Tibial artery (tissue), 4 donors: ENCODE measurements around the gene ACTN1.

Experiments used
- DNase-seq, 2 donors: peaks; one replicate each; pipeline ENCODE4 v3.0.0-alpha.2; 2019
- H3K27ac ChIP-seq, 2 donors: fragments of 200-600 bp; sonication (generic) in 1 of 2; 1 replicate in 1 of 2; 2 replicates in 1 of 2; pipeline ENCODE4 v1.5.1; 2018 to 2019; ENCODE audit warnings: mild to moderate bottlenecking in 1 of 2
- H3K27me3 ChIP-seq, 2 donors: fragments of 200-600 bp; sonication (generic) in 1 of 2; one replicate each; pipeline versions ENCODE4 v1.5.1 to v1.6.0; 2016 to 2019
- H3K36me3 ChIP-seq, 3 donors: fragments of 200-600 bp; sonication (generic) in 2 of 3; one replicate each; pipeline ENCODE4 v1.5.1; 2016 to 2019; ENCODE audit warnings: mild to moderate bottlenecking in 2 of 3
- H3K4me1 ChIP-seq, 4 donors: fragments of 200-600 bp; sonication (generic) in 2 of 4; 1 replicate in 3 of 4; 2 replicates in 1 of 4; pipeline ENCODE4 v1.5.1; 2016 to 2019
- H3K4me3 ChIP-seq, 2 donors: fragments of 200-600 bp; sonication (generic) in 1 of 2; 1 replicate in 1 of 2; 2 replicates in 1 of 2; pipeline ENCODE4 v1.5.1; 2018 to 2019; ENCODE audit warnings: mild to moderate bottlenecking in 2 of 2
- H3K9me3 ChIP-seq, 3 donors: fragments of 200-600 bp; sonication (generic) in 1 of 3; one replicate each; pipeline ENCODE4 v1.5.1; 2016 to 2019
- intact Hi-C: fragments of 100-400 bp; cut with DNase I; formaldehyde crosslinking; loops from one replicate; pipeline ENCODE4 v1.15.0; 2023; ENCODE audit warnings: low total_unique reads
- TF ChIP-seq, protein P1 (sequence below), 2 experiments: fragments of 200-600 bp in 1 of 2; fragments of 450-650 bp in 1 of 2; IDR thresholded peaks; one replicate each; pipeline ENCODE4 v1.5.1; 2017 to 2019; ENCODE audit warnings: antibody characterized with exemption in 2 of 2, mild to moderate bottlenecking in 1 of 2, moderate library complexity in 1 of 2

Gene ACTN1

DNA sequence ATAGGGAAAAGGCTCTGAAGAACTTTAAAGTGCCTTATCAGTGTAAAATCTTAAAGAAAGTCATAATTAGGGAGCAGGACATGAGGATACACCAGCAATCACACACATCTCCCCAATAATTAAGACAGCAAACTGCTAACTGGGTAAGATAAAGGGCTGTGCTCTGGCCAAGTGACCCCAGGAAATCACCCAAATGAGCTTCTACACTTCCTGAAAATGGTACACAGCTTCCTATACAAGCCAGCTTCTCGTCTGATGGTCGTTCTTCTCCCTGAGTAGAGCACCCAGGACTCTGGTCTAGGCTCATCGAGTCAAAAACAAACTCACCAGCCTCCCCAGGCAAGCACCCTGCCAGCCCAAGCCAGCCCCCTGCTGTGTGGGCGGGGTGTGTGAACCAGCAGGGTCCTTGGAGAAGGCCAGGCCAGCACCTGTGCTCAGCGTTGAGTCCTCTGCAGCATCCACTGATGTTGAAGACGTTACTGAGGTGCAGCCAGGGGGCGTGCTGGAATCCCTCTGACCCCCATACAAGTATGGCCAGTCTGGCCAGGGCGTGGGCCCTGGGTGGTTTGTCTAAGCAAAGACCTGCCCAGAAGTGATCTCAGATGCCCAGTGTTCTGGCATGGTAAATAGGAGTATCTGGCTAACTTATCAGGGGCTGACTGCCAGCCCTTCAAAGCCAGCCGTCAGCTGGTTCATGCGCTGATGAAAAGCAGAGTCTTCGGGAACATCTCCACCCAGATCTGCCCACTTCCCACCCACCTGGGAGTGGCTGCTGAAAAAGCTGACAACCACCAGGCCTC lies 41.4 kb downstream of the ACTN1 start:
- peak overlapping the region in 1 of 2 donors; percentile 10 for H3K4me3 ChIP-seq
- H3K9me3 ChIP-seq, result no peaks in the 10 kb centered on the region
- no peaks in the 10 kb centered on the region for H3K36me3 ChIP-seq
- intact Hi-C loops, result no loop called here
- peak overlapping the region; percentile 97 to 100 for H3K27ac ChIP-seq
- peaks cover 12 to 98% (median 92%) of the 10 kb centered on the region in 4 donors for H3K4me1 ChIP-seq
- DNase-seq, result peak; percentile 58 to 85
- H3K27me3 ChIP-seq, result no peaks in the 10 kb centered on the region
- TF ChIP-seq, protein P1, sequence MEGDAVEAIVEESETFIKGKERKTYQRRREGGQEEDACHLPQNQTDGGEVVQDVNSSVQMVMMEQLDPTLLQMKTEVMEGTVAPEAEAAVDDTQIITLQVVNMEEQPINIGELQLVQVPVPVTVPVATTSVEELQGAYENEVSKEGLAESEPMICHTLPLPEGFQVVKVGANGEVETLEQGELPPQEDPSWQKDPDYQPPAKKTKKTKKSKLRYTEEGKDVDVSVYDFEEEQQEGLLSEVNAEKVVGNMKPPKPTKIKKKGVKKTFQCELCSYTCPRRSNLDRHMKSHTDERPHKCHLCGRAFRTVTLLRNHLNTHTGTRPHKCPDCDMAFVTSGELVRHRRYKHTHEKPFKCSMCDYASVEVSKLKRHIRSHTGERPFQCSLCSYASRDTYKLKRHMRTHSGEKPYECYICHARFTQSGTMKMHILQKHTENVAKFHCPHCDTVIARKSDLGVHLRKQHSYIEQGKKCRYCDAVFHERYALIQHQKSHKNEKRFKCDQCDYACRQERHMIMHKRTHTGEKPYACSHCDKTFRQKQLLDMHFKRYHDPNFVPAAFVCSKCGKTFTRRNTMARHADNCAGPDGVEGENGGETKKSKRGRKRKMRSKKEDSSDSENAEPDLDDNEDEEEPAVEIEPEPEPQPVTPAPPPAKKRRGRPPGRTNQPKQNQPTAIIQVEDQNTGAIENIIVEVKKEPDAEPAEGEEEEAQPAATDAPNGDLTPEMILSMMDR (IDR thresholded peaks at IDR 0.05), result peak in 1 of 2 experiments; percentile 26

DNA sequence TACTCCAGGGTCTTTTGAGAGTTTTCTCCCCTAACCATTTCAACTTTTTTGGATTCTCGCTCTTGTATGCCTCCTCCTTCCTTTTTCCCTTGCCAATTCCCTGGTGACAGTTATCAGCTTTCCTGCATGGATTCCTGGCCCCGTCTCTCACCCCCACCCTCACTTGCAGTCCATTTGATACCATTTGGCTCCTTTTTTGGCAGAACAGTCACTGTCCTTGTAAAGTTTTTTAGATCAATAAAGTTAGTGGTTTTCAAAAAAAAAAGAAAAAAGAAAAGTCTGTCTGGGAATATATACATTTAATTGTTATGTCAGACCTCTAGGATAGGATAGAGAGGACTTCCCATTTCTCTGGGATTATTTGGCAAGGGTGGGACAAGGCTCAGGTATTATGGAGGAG lies 42.1 kb downstream of the ACTN1 start:
- peak overlapping the region in 1 of 2 donors; percentile 27 for H3K4me3 ChIP-seq
- H3K4me1 ChIP-seq, result peaks cover 9 to 98% (median 90%) of the 10 kb centered on the region in 4 donors
- no peaks in the 10 kb centered on the region for H3K9me3 ChIP-seq
- H3K27me3 ChIP-seq, result no peaks in the 10 kb centered on the region
- TF ChIP-seq, protein P1 (IDR thresholded peaks at IDR 0.05), result no peak
- no peak for DNase-seq
- H3K36me3 ChIP-seq, result no peaks in the 10 kb centered on the region
- peak overlapping the region; percentile 97 to 100 for H3K27ac ChIP-seq
- intact Hi-C loops, result no loop called here

DNA sequence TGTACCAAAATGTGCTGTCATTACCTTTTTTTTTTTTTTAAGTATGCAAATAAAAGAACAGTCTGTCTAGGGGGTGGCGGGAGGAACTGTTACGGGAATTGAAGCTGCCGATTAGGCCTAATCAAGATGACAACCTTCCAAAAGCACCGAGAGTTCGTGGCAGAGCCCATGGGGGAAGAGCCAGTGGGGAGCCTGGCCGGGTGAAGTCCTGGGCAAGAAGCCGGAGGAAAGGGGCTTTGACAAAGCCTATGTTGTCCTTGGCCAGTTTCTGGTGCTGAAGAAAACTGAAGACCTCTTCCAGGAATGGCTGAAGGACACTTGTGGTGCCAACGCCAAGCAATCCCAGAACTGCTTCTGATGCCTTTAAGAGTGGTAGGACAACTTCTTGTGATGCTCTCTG lies 42.6 kb downstream of the ACTN1 start:
- peaks cover 9 to 98% (median 90%) of the 10 kb centered on the region in 4 donors for H3K4me1 ChIP-seq
- no peaks in the 10 kb centered on the region for H3K27me3 ChIP-seq
- peak overlapping the region in 1 of 2 donors; percentile 27 for H3K4me3 ChIP-seq
- DNase-seq, result no peak
- no peaks in the 10 kb centered on the region for H3K9me3 ChIP-seq
- TF ChIP-seq, protein P1 (IDR thresholded peaks at IDR 0.05), result no peak
- intact Hi-C loops, result no loop called here
- H3K27ac ChIP-seq, result peak overlapping the region; percentile 97 to 100
- H3K36me3 ChIP-seq, result no peaks in the 10 kb centered on the region

DNA sequence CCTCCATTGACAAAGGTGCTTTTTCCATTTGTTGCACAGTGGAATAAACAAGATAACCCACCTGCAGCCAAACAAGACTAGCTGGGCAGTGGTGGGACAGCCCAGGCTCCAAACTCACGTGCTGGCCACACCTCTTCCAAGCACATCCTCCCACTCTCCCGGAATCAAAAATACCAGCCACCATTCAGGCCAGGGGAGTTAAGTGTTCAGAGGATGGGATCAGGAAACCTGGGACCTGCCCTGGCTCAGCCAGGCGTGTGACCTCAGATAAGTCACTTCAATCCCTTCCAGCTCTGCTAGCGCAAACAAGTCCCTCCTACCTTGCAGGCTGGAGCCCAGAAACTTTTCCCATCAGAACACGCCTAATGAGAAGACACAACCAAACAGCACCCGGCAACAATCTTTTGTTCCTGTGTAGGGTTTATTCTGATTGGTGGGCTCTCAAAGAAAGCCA lies 43.3 kb downstream of the ACTN1 start:
- Histone ChIP-seq H3K36me3 (no peaks in the 10 kb centered on the region), H3K27ac (peak overlapping the region; percentile 97 to 100), H3K4me3 (peak overlapping the region in 1 of 2 donors; percentile 27), H3K4me1 (peaks cover 9 to 98% (median 90%) of the 10 kb centered on the region in 4 donors), H3K9me3 (no peaks in the 10 kb centered on the region), H3K27me3 (no peaks in the 10 kb centered on the region)
- DNase-seq, result peak in 1 of 2 donors; percentile 35
- TF ChIP-seq, protein P1 (IDR thresholded peaks at IDR 0.05), result no peak
- intact Hi-C loops, result no loop called here

DNA sequence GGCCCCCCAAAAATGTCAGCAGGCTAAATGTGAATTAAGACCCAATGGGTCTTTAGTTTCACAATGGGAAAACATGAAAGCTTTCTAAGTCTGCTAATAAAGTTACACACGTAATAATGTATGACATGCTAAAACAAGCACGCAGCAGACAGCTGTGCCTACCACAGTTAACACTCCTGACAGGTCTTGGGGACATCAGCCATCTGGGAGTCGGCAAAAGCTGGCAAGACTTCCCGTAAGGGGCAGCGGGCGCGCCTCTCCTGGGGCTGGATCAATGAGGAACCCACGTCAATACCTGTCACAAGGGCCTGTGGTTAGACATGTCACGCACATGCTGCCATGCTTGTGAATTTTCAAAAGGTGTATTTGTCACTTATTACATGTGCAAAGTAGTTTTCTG lies 45.0 kb downstream of the ACTN1 start:
- intact Hi-C loops, result no loop called here
- DNase-seq, result no peak
- TF ChIP-seq, protein P1 (IDR thresholded peaks at IDR 0.05), result no peak
- H3K9me3 ChIP-seq, result no peaks in the 10 kb centered on the region
- H3K27ac ChIP-seq, result peak overlapping the region; percentile 97 to 100
- H3K4me1 ChIP-seq, result peaks cover 4 to 100% (median 91%) of the 10 kb centered on the region in 4 donors
- H3K36me3 ChIP-seq, result no peaks in the 10 kb centered on the region
- H3K27me3 ChIP-seq, result no peaks in the 10 kb centered on the region
- H3K4me3 ChIP-seq, result no peak overlapping the region
